C4-2B (cell line): ENCODE results near the gene MYMK.

Source experiments
- H3K27ac ChIP-seq: fragments of 450-650 bp; 2 replicates; pipeline ENCODE4 v1.5.1; 2017
- ZFX ChIP-seq: fragments of 450-650 bp; IDR thresholded peaks from 2 replicates; pipeline ENCODE4 v1.6.1; 2017
- TF ChIP-seq, protein P1 (sequence below): fragments of 450-650 bp; conservative IDR thresholded peaks from 2 replicates; pipeline ENCODE4 v1.5.1; 2017; ENCODE audit warnings: mild to moderate bottlenecking

The MYMK gene

DNA sequence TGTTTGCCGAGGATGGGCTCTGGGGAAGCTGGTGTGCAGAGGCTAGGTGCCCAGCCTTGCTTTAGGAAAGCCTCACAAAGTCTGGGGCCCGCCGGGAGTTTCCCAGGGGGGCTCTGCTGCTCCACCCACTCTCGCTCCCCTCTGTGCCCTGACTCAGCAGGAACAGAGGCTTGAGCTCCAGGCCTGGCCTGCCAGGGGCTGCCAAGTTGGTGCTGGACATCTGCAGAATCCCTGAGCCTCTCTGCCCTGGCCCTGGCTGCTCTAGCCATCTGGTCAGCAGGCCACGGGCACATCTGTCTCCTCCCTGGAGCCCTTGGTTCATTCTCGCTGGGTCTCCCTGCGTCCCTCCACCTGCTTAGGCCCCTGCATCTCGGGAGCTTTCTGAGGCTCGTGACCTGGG lies 9.1 kb upstream of the MYMK start:
- TF ChIP-seq, protein P1, sequence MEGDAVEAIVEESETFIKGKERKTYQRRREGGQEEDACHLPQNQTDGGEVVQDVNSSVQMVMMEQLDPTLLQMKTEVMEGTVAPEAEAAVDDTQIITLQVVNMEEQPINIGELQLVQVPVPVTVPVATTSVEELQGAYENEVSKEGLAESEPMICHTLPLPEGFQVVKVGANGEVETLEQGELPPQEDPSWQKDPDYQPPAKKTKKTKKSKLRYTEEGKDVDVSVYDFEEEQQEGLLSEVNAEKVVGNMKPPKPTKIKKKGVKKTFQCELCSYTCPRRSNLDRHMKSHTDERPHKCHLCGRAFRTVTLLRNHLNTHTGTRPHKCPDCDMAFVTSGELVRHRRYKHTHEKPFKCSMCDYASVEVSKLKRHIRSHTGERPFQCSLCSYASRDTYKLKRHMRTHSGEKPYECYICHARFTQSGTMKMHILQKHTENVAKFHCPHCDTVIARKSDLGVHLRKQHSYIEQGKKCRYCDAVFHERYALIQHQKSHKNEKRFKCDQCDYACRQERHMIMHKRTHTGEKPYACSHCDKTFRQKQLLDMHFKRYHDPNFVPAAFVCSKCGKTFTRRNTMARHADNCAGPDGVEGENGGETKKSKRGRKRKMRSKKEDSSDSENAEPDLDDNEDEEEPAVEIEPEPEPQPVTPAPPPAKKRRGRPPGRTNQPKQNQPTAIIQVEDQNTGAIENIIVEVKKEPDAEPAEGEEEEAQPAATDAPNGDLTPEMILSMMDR = no peak
- TF ChIP-seq ZFX = no peak

DNA sequence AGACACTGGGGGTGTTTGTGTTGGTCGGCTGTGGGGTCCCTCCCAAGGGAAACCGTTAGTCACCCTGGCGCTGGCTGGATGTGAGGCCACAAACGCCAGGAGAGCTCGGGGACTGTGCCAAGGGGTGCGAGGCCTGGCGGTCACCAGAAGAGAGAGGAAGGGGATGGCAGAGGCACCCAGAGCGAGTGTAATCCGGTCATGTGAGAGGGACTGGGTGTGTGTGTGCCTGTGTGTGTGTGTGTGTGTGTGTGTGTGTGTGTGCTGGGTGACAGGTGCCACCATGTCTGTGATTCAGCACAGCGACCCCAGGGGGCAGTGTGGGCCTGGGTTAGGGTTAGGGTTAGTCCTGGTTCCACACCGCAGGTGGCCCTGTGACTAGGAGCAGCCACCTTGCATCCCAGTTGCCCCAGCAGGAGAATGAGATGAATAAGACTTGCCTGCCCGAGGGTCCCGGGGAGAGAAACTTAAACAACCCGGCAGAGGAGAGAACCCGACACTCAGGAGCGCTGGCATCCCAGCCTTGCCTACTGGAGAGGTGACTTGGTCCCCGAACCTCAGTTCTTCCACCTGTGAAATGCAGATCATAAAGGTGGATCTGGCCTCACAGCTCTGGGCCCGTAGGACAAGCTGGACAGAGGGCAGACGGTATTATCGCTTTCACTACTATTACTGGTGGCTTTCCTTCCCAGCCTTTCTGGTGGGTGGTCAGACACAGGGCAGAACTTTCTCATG lies 8.3 kb upstream of the MYMK start:
- TF ChIP-seq, protein P1 = peak; percentile 83
- TF ChIP-seq ZFX = no peak
- no peak overlapping the region for H3K27ac ChIP-seq

More for the DNA sequence above, 9.1 kb upstream of the MYMK start:
- H3K27ac ChIP-seq = no peak overlapping the region

DNA sequence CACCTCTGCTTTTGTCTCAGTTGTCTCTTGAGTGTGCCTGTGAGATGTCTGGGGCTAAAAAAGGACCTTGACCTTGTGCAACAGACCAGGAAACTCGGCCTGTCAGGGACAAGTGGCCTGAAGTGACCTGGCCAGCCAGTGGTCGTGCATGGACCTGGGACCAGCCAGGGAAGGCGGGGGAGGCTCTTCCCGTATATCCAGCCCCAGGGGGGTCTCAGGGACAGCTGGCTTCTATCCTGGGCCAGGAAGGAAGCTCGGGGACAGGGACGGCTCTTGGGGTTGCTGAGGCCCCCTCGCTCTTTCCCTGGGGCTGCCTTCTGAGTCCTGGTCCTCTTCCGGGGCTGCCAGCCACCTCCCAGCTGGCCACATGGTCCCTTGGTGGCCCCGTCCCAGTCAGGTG lies 6.5 kb upstream of the MYMK start:
- H3K27ac ChIP-seq = no peak overlapping the region
- TF ChIP-seq, protein P1 = no peak
- TF ChIP-seq ZFX = no peak

DNA sequence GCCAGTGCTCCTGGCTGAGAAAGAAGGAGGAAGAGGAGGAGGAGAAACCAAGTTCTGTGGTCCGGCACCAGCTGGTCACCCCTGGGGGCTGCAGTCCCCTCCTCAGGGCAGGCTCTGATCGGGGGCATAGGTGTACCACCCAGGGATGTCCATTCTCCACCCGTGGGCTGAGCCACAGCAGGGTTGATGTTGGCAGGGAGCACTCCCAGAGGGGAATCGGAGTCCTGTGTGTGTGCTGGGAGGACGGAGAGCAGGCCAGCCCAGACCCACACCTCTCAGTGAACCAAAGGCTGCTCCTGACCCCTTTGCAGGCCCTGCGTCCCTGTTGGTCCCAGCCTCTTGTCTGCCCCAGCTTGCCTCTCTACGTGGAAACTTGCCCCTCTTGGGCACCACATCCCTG lies 5.1 kb upstream of the MYMK start:
- TF ChIP-seq, protein P1 = no peak
- no peak for TF ChIP-seq ZFX
- no peak overlapping the region for H3K27ac ChIP-seq

DNA sequence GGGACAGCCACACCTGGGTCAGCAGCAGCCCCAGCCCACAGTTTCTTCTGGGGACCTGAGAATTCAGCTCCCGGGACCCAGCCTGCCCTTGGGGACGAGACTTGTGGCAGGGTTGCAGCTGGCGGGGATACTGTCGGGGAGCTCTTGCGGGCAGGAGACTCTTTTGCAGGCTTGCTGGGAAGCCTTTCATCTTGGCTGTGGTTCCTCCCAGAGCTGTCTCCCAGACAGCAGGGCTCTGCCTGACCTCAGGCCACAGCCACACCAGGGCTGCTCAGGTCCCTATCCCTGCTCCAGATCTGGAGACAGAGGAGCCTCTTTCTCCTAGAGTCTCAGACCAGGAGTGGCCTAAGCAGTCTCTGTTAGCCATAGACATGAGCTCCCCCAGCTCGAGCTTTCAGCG lies 4.7 kb upstream of the MYMK start:
- TF ChIP-seq ZFX = no peak
- TF ChIP-seq, protein P1 = no peak
- no peak overlapping the region for H3K27ac ChIP-seq

DNA sequence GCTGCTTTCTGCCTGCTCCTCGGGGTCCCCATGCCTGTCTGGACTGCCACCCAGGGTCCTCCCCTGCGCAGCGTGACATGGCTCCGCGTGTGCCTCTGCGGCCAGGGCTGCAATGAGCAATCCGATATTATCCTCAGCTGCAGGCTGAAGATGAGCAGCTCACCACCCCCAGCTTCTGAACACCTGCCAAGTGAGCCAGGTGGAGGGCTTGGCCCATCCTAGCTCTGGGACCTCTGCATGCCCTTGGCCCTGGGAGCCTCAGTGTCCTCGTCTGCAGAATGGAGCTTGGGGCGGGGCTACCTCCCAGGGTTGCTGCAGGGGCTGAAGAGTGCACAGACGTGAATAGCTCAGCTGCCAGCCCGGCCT lies 4.1 kb upstream of the MYMK start:
- no peak for TF ChIP-seq ZFX
- TF ChIP-seq, protein P1 = no peak

DNA sequence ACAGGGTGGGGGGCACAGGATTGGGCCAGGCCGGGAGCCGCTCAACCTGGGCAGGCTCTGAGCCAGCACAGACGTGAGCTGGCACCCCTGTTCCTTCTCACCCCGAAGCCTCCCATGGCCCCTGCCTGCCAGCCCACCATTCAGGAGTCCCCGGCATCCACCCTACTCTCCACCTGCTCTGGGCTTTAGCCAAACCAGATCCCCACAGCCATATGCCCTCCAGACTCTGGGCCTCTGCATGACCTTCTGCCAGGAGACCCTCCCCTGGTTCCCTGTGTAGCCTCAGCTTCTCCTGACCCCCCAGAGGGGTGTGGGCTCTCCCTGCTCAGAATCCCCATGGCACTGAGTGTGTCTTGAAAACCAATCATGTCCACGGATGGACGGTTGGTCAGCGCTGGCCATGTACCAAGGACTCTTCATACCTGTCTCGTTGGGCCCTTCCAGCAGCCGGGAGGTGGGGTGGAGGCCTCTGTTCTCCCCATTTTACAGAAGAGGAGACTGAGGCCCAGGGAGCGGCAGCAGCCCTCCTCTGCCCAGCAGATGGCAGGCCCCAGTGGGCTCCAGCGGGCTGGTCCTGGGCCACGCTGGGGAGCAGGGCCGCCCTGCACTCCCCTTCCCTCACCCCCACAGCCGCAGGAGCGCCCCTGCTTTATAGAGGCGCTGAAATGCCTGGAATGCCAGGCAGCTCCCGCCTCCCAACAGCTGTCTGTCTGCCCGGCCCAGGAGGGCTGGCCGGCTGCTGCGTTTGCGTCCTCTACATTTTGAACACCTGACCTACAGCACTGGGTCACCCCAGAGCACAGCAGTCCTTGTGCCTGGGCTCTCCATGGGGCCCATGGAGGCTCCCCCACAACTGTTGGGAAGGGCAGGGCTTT lies 3.5 kb upstream of the MYMK start:
- no peak overlapping the region for H3K27ac ChIP-seq
- TF ChIP-seq, protein P1 = no peak
- no peak for TF ChIP-seq ZFX

More for the DNA sequence above, 4.1 kb upstream of the MYMK start:
- no peak overlapping the region for H3K27ac ChIP-seq
